H9 (cell line): ENCODE results near the gene TRIM26. TPM values are rescaled to one million over a fixed set of nuclear protein-coding genes. Genes with fewer than 3 reads are reported as not detected.

Experiments used
- DNase-seq: peaks from one replicate; pipeline ENCODE4 v3.0.0-alpha.2; 2017
- H2AFZ ChIP-seq: one replicate; pipeline ENCODE4 v1.6.1; 2013; ENCODE audit warnings: mild to moderate bottlenecking, low read length, control low read depth, moderate library complexity
- H2AK5ac ChIP-seq: 2 replicates; pipeline ENCODE4 v1.6.1; 2013; ENCODE audit warnings: low read length, control low read depth, mixed read lengths; ENCODE audit not compliant: insufficient read length
- H2BK120ac ChIP-seq: one replicate; pipeline ENCODE4 v1.6.1; 2013; ENCODE audit warnings: low read depth, mild to moderate bottlenecking, low read length, control low read depth, inconsistent platforms; ENCODE audit not compliant: poor library complexity, severe bottlenecking
- H2BK12ac ChIP-seq: 2 replicates; pipeline ENCODE4 v1.6.1; 2013; ENCODE audit warnings: low read length, control low read depth, mixed read lengths, low read depth; ENCODE audit not compliant: insufficient read length
- H2BK15ac ChIP-seq: 2 replicates; pipeline ENCODE4 v1.6.1; 2013; ENCODE audit warnings: low read depth, low read length, control low read depth
- H2BK20ac ChIP-seq: one replicate; pipeline ENCODE4 v1.6.1; 2013; ENCODE audit warnings: low read depth, mild to moderate bottlenecking, low read length, control low read depth, inconsistent platforms; ENCODE audit not compliant: poor library complexity, severe bottlenecking
- H2BK5ac ChIP-seq: 2 replicates; pipeline ENCODE4 v1.6.1; 2013; ENCODE audit warnings: low read length, control low read depth, mixed read lengths; ENCODE audit not compliant: insufficient read length
- H3K14ac ChIP-seq: 2 replicates; pipeline ENCODE4 v1.6.1; 2013; ENCODE audit warnings: low read length, control low read depth; ENCODE audit not compliant: insufficient read depth
- H3K18ac ChIP-seq: 2 replicates; pipeline ENCODE4 v1.6.1; 2013; ENCODE audit warnings: low read depth, mild to moderate bottlenecking, mixed read lengths, low read length, control low read depth; ENCODE audit not compliant: insufficient read length
- H3K23ac ChIP-seq: 2 replicates; pipeline ENCODE4 v1.6.1; 2013; ENCODE audit warnings: low read length, control low read depth, mixed read lengths, low read depth; ENCODE audit not compliant: insufficient read length
- H3K23me2 ChIP-seq: 2 replicates; pipeline ENCODE4 v1.6.1; 2013; ENCODE audit warnings: low read depth, mild to moderate bottlenecking, mixed read lengths, low read length, control low read depth; ENCODE audit not compliant: insufficient read length, poor library complexity, severe bottlenecking
- H3K27ac ChIP-seq: 2 replicates; pipeline ENCODE4 v1.5.1; 2013; ENCODE audit warnings: low read length, control low read depth, mixed read lengths, low read depth; ENCODE audit not compliant: insufficient read length
- H3K27me3 ChIP-seq: 2 replicates; pipeline ENCODE4 v1.6.1; 2013; ENCODE audit warnings: low read length, control low read depth, inconsistent platforms; ENCODE audit not compliant: insufficient read depth
- H3K4ac ChIP-seq: 2 replicates; pipeline ENCODE4 v1.6.1; 2013; ENCODE audit warnings: low read depth, mild to moderate bottlenecking, control low read depth, inconsistent platforms, low read length, moderate library complexity
- H3K4me1 ChIP-seq: 2 replicates; pipeline ENCODE4 v1.6.1; 2013; ENCODE audit warnings: low read length, control low read depth, inconsistent platforms; ENCODE audit not compliant: insufficient read depth
- H3K4me2 ChIP-seq: 2 replicates; pipeline ENCODE4 v1.6.1; 2013; ENCODE audit warnings: low read length, control low read depth, mixed read lengths; ENCODE audit not compliant: insufficient read length, insufficient read depth
- H3K56ac ChIP-seq: 2 replicates; pipeline ENCODE4 v1.6.1; 2013; ENCODE audit warnings: low read depth, mild to moderate bottlenecking, mixed read lengths, low read length, control low read depth; ENCODE audit not compliant: insufficient read length
- H3K79me1 ChIP-seq: 2 replicates; pipeline ENCODE4 v1.6.1; 2013; ENCODE audit warnings: low read depth, mild to moderate bottlenecking, moderate library complexity, low read length, control low read depth, inconsistent platforms; ENCODE audit not compliant: insufficient read depth, poor library complexity, severe bottlenecking
- H3K79me2 ChIP-seq: 2 replicates; pipeline ENCODE4 v1.6.1; 2013; ENCODE audit warnings: low read length, control low read depth, inconsistent platforms; ENCODE audit not compliant: insufficient read depth
- H3K9ac ChIP-seq: 2 replicates; pipeline ENCODE4 v1.6.1; 2013; ENCODE audit warnings: low read length, control low read depth, mixed read lengths; ENCODE audit not compliant: insufficient read length; ENCODE audit errors: extremely low read depth
- H3K9me3 ChIP-seq: one replicate; pipeline ENCODE4 v1.6.1; 2013; ENCODE audit warnings: low read depth, low read length, inconsistent platforms; ENCODE audit not compliant: control insufficient read depth
- H3T11ph ChIP-seq: one replicate; pipeline ENCODE4 v1.6.1; 2013; ENCODE audit warnings: mild to moderate bottlenecking, low read length, control low read depth, inconsistent platforms
- H4K20me1 ChIP-seq: one replicate; pipeline ENCODE4 v1.6.1; 2013; ENCODE audit not compliant: control insufficient read depth, insufficient read length, insufficient read depth
- H4K5ac ChIP-seq: 2 replicates; pipeline ENCODE4 v1.6.1; 2013; ENCODE audit warnings: low read depth, mild to moderate bottlenecking, mixed read lengths, low read length, control low read depth; ENCODE audit not compliant: insufficient read length
- H4K8ac ChIP-seq: replicated peaks from 2 replicates; pipeline ENCODE4 v1.6.1; 2013; ENCODE audit warnings: low read length, control low read depth, mixed read lengths, low read depth; ENCODE audit not compliant: insufficient read length
- H4K91ac ChIP-seq: 2 replicates; pipeline ENCODE4 v1.6.1; 2013; ENCODE audit warnings: low read depth, mild to moderate bottlenecking, moderate library complexity, mixed read lengths, low read length, control low read depth; ENCODE audit not compliant: insufficient read length
- H3K27ac Mint-ChIP-seq, 3 experiments: 2 replicates in 2 of 3; 3 replicates in 1 of 3; pipeline ENCODE4 v1.8.0; 2020 to 2021; ENCODE audit warnings: mixed read lengths in 3 of 3, mild to moderate bottlenecking in 1 of 3, moderate library complexity in 1 of 3
- H3K27me3 Mint-ChIP-seq: 2 replicates; pipeline ENCODE4 v1.8.0; 2021; ENCODE audit warnings: low read depth, mild to moderate bottlenecking, moderate library complexity, mixed read lengths
- H3K36me3 Mint-ChIP-seq, 3 experiments: 2 replicates in 2 of 3; 3 replicates in 1 of 3; pipeline ENCODE4 v1.8.0; 2020 to 2021; ENCODE audit warnings: low read depth in 3 of 3, mixed read lengths in 3 of 3; ENCODE audit not compliant: insufficient read depth in 1 of 3
- H3K4me1 Mint-ChIP-seq, 2 experiments: 2 replicates each; pipeline ENCODE4 v1.8.0; 2020; ENCODE audit warnings: mixed read lengths in 2 of 2
- H3K4me3 Mint-ChIP-seq, 2 experiments: 2 replicates in 1 of 2; 3 replicates in 1 of 2; pipeline ENCODE4 v1.8.0; 2020 to 2021; ENCODE audit warnings: mild to moderate bottlenecking in 2 of 2, mixed read lengths in 2 of 2, moderate library complexity in 1 of 2
- H3K9me3 Mint-ChIP-seq, 2 experiments: 2 replicates in 1 of 2; 3 replicates in 1 of 2; pipeline ENCODE4 v1.8.0; 2020; ENCODE audit warnings: mild to moderate bottlenecking in 2 of 2, mixed read lengths in 2 of 2, moderate library complexity in 1 of 2
- CTCF ChIP-seq: fragments of 200-600 bp; sonication (generic); conservative IDR thresholded peaks from 3 replicates; pipeline ENCODE4 v1.8.0; 2021; ENCODE audit warnings: antibody characterized with exemption, mild to moderate bottlenecking
- WGBS: extraction: QIAGEN DNeasy Blood & Tissue Kit; methylation state at CpG from one replicate; pipeline ENCODE4 v1.1.7; 2013; ENCODE audit warnings: missing lambda C conversion rate, low lambda C conversion rate, mixed read lengths; ENCODE audit not compliant: insufficient read length; ENCODE audit errors: extremely low coverage; 5-methylcytosine and 5-hydroxymethylcytosine counted together
- total RNA-seq: library from RNA; stranded (reverse); gene quantifications from 2 replicates; pipeline ENCODE4 v1.2.1, GENCODE V29; 2021

The TRIM26 gene
- total RNA-seq, 1 experiment from 2014 or later: 35.8 TPM

- no peak overlapping the region for H3K23ac ChIP-seq
- no peak overlapping the region for H3T11ph ChIP-seq
- no peak overlapping the region for H2BK20ac ChIP-seq
- no peaks in the 10 kb centered on the region for H3K27me3 ChIP-seq
- no peak overlapping the region for H3K9ac ChIP-seq
- H2BK12ac ChIP-seq: no peak overlapping the region
- Mint-ChIP-seq H3K27ac (no peak overlapping the region), H3K9me3 (no peaks in the 10 kb centered on the region; a peak in 1 of 5 replicates), H3K4me1 (peaks cover 24 to 26% of the 10 kb centered on the region in 2 experiments), H3K4me3 (no peak overlapping the region; a peak in 1 of 5 replicates), H3K27me3 (peaks cover 10% of the 10 kb centered on the region), H3K36me3 (no peaks in the 10 kb centered on the region; a peak in 2 of 7 replicates)
- peaks cover 7% of the 10 kb centered on the region; the same call in 1 of the 2 replicates for H3K4me1 ChIP-seq
- H3K18ac ChIP-seq: no peak overlapping the region
- H2BK5ac ChIP-seq: no peak overlapping the region
- no peak overlapping the region for H3K14ac ChIP-seq
- peaks cover 4% of the 10 kb centered on the region; the same call in 1 of the 2 replicates for H3K79me2 ChIP-seq
- no peaks in the 10 kb centered on the region for H3K9me3 ChIP-seq
- no peak overlapping the region for H3K27ac ChIP-seq
- H3K4ac ChIP-seq: no peak overlapping the region
- H3K23me2 ChIP-seq: peaks cover 12% of the 10 kb centered on the region
- H3K56ac ChIP-seq: no peak overlapping the region
- H4K8ac ChIP-seq: no peak overlapping the region
- no peak overlapping the region for H2BK120ac ChIP-seq
- H2AK5ac ChIP-seq: no peak overlapping the region
- no CpG with 5 or more reads among the region's 3 CpGs for WGBS
- no peak overlapping the region for H4K5ac ChIP-seq
- no peak for DNase-seq
- no peak overlapping the region for H4K91ac ChIP-seq
- TF ChIP-seq CTCF: no peak
- H2AFZ ChIP-seq: no peak overlapping the region
- no peak overlapping the region for H3K4me2 ChIP-seq
- H4K20me1 ChIP-seq: no peaks in the 10 kb centered on the region
- peaks cover 4% of the 10 kb centered on the region for H3K79me1 ChIP-seq
- no peak overlapping the region for H2BK15ac ChIP-seq
These were observed 2.9 kb upstream of the TRIM26 start for GRCh38 chr6:30216096-30216495.
